ENCODE results near the gene LCN15.
"Not testable (repeated sequence)": the region's sequence is repeated elsewhere in the genome, so short reads cannot be mapped to it uniquely, and the experiment has no call there.

GRCh38 chr9:136765745-136766409 lies 1.6 kb upstream of the LCN15 start:
- TF ChIP-seq CTCF, POLR2A (IDR thresholded peaks at IDR 0.05): not testable (repeated sequence)

Measured in heart left ventricle (tissue), 13 donors.